Caki2 (cell line): ENCODE results near the gene FBLN2. TPM values are rescaled to one million over a fixed set of nuclear protein-coding genes. Genes with fewer than 3 reads are reported as not detected.

ENCODE experiments used
- DNase-seq: peaks from one replicate; pipeline ENCODE4 v3.0.0-alpha.2; 2015; ENCODE audit warnings: low read depth
- in situ Hi-C: cut with HindIII; loops from 2 replicates; pipeline ENCODE4 v1.10.0; 2016; ENCODE audit warnings: low sequenced_read_pairs, low pct_unique_long_range_greater_than_20kb, mixed read lengths
- total RNA-seq: library from RNA; depleted of rRNA; stranded (reverse); fragments of >200 nt; shearing (Covaris generic); gene quantifications from 2 replicates; pipeline ENCODE4 v1.2.3, GENCODE V29; 2014; ENCODE audit warnings: low replicate concordance; rRNA removed

The FBLN2 gene
- total RNA-seq, 1 experiment from 2014 or later, result 0.10 TPM

GRCh38 chr3:13682331-13683013 lies 133.5 kb downstream of the FBLN2 start:
- in situ Hi-C loops, result no loop called here

GRCh38 chr3:13683288-13683687 lies 134.4 kb downstream of the FBLN2 start:
- in situ Hi-C loops, result no loop called here
- DNase-seq, result no peak

More at GRCh38 chr3:13682331-13683013, 133.5 kb downstream of the FBLN2 start:
- no peak for DNase-seq

- in situ Hi-C loops, result no loop called here
- no peak for DNase-seq
These were observed 134.8 kb downstream of the FBLN2 start for GRCh38 chr3:13683772-13684171.

- in situ Hi-C loops, result no loop called here
- no peak for DNase-seq
These were observed 135.4 kb downstream of the FBLN2 start for GRCh38 chr3:13684350-13684749.

- in situ Hi-C loops, result no loop called here
- DNase-seq, result no peak
These were observed 135.9 kb downstream of the FBLN2 start for GRCh38 chr3:13684854-13685253.

GRCh38 chr3:13685721-13686120 lies 136.8 kb downstream of the FBLN2 start:
- in situ Hi-C loops, result no loop called here
- no peak for DNase-seq

- in situ Hi-C loops, result no loop called here
- no peak for DNase-seq
These were observed 137.6 kb downstream of the FBLN2 start for GRCh38 chr3:13686367-13687160.

- in situ Hi-C loops, result no loop called here
- no peak for DNase-seq
These were observed 138.6 kb downstream of the FBLN2 start for GRCh38 chr3:13687517-13687943.

Other genes starting within 250 kb of the FBLN2 start
- 27.2 and 36.0 TPM in 2 replicates for gene NUP210, start 128.8 kb upstream of the FBLN2 start, total RNA-seq
- 13.3 and 19.3 TPM in 2 replicates for gene HDAC11, start 68.8 kb upstream of the FBLN2 start, total RNA-seq